ENCODE data around the gene MCCC2. TPM values are rescaled to one million over a fixed set of nuclear protein-coding genes. Genes with fewer than 3 reads are reported as not detected.

The MCCC2 gene
- total RNA-seq, 2 experiments from 2014 or later = 63.7 to 66.8 TPM

GRCh38 chr5:71700803-71701202 is 113.7 kb downstream of the MCCC2 start:
- POLR2A ChIA-PET = no interaction called here
- CTCF ChIA-PET = no interaction called here

GRCh38 chr5:71701407-71701806 is 114.3 kb downstream of the MCCC2 start:
- POLR2A ChIA-PET = no interaction called here

GRCh38 chr5:71703941-71704340 is 116.8 kb downstream of the MCCC2 start:
- POLR2A ChIA-PET = no interaction called here
- CTCF ChIA-PET = no interaction called here

More at GRCh38 chr5:71701407-71701806, 114.3 kb downstream of the MCCC2 start:
- CTCF ChIA-PET = no interaction called here

GRCh38 chr5:71705421-71705820 is 118.3 kb downstream of the MCCC2 start:
- CTCF ChIA-PET = no interaction called here

GRCh38 chr5:71706906-71707305 is 119.8 kb downstream of the MCCC2 start:
- POLR2A ChIA-PET = no interaction called here

More at GRCh38 chr5:71705421-71705820, 118.3 kb downstream of the MCCC2 start:
- POLR2A ChIA-PET = no interaction called here

More at GRCh38 chr5:71706906-71707305, 119.8 kb downstream of the MCCC2 start:
- CTCF ChIA-PET = no interaction called here

Other genes starting within 250 kb of the MCCC2 start
- 10 to 100 TPM; 32.5 to 34.1 TPM for gene BDP1, start 131.7 kb upstream of the MCCC2 start, total RNA-seq
- not detected for gene CARTPT, start 131.9 kb downstream of the MCCC2 start, total RNA-seq